IMR-90 (cell line): ENCODE measurements around the gene SLC46A1. TPM values are rescaled to one million over a fixed set of nuclear protein-coding genes. Genes with fewer than 3 reads are reported as not detected.

Source experiments
- ATAC-seq: fragments of 200-7000 bp; cut with Tn5 transposase; 2 replicates; pipeline ENCODE4 v1.9.1; 2020; ENCODE audit warnings: low read depth, mild to moderate bottlenecking, moderate library complexity
- BruUV-seq: library from RNA; stranded (reverse); fragments of 400-500 nt; replicated peaks from 2 replicates; lab custom pipeline; 2021; lab: Mats Ljungman, UMichigan
- CTCF ChIA-PET: fragments of 300-600 bp; formaldehyde crosslinking; extraction: SDS; loops from one replicate; lab custom pipeline; 2021; ENCODE audit warnings: antibody characterized with exemption; lab: Yijun Ruan, JAX
- POLR2A ChIA-PET: fragments of 300-600 bp; sonication (Branson Sonifier 250); formaldehyde crosslinking; loops from one replicate; lab custom pipeline; 2022; ENCODE audit warnings: antibody characterized with exemption; ENCODE audit not compliant: unreplicated experiment; lab: Charles Lee
- DNase-seq: peaks from one replicate; pipeline ENCODE4 v3.0.0; 2013
- H2AFZ ChIP-seq: replicated peaks from 2 replicates; pipeline ENCODE3; 2013; ENCODE audit warnings: low read length, mild to moderate bottlenecking; ENCODE audit not compliant: poor library complexity
- H2AK5ac ChIP-seq: 2 replicates; pipeline ENCODE4 v1.6.1; 2013; ENCODE audit warnings: low read depth, low read length, inconsistent platforms
- H2AK9ac ChIP-seq: replicated peaks from 2 replicates; pipeline ENCODE3; 2013; ENCODE audit warnings: mild to moderate bottlenecking, low read depth, low read length, moderate library complexity; ENCODE audit not compliant: poor library complexity
- H2BK120ac ChIP-seq: 2 replicates; pipeline ENCODE4 v1.6.1; 2013; ENCODE audit warnings: low read depth, low read length, inconsistent platforms
- H2BK15ac ChIP-seq: 3 replicates; pipeline ENCODE4 v1.6.1; 2013; ENCODE audit warnings: low read depth, low read length, inconsistent platforms
- H2BK20ac ChIP-seq: 2 replicates; pipeline ENCODE4 v1.6.1; 2013; ENCODE audit warnings: low read depth, mild to moderate bottlenecking, inconsistent platforms, low read length, moderate library complexity
- H2BK5ac ChIP-seq: 2 replicates; pipeline ENCODE4 v1.6.1; 2013; ENCODE audit warnings: mild to moderate bottlenecking, low read depth, low read length, inconsistent platforms; ENCODE audit not compliant: poor library complexity, severe bottlenecking
- H3K14ac ChIP-seq: replicated peaks from 2 replicates; pipeline ENCODE4 v1.6.1; 2013; ENCODE audit warnings: low read depth, low read length, inconsistent platforms
- H3K18ac ChIP-seq: 2 replicates; pipeline ENCODE4 v1.6.1; 2013; ENCODE audit warnings: low read depth, low read length, control low read depth
- H3K23ac ChIP-seq: 2 replicates; pipeline ENCODE4 v1.6.1; 2013; ENCODE audit warnings: low read depth, low read length, inconsistent platforms
- H3K27ac ChIP-seq: 2 replicates; pipeline ENCODE4 v1.5.1; 2013; ENCODE audit warnings: mild to moderate bottlenecking, control low read depth, low read length; ENCODE audit not compliant: insufficient read depth
- H3K27me3 ChIP-seq: 2 replicates; pipeline ENCODE4 v1.6.1; 2013; ENCODE audit warnings: low read length; ENCODE audit not compliant: control insufficient read depth, insufficient read depth
- H3K36me3 ChIP-seq: 2 replicates; pipeline ENCODE4 v1.6.1; 2013; ENCODE audit warnings: low read length, mixed read lengths; ENCODE audit not compliant: control insufficient read depth, insufficient read depth
- H3K4ac ChIP-seq: 2 replicates; pipeline ENCODE4 v1.6.1; 2013; ENCODE audit warnings: low read depth, low read length, inconsistent platforms
- H3K4me1 ChIP-seq: 2 replicates; pipeline ENCODE4 v1.6.1; 2013; ENCODE audit warnings: low read length, mixed read lengths; ENCODE audit not compliant: control insufficient read depth, insufficient read depth
- H3K4me2 ChIP-seq: 2 replicates; pipeline ENCODE4 v1.6.1; 2013; ENCODE audit warnings: low read depth, mild to moderate bottlenecking, control low read depth, low read length, moderate library complexity
- H3K4me3 ChIP-seq: 2 replicates; pipeline ENCODE4 v1.5.1; 2013; ENCODE audit warnings: low read depth, mild to moderate bottlenecking, control low read depth, low read length, moderate library complexity; ENCODE audit not compliant: insufficient read depth
- H3K56ac ChIP-seq: 2 replicates; pipeline ENCODE4 v1.6.1; 2013; ENCODE audit warnings: low read length, inconsistent platforms; ENCODE audit not compliant: insufficient read depth; ENCODE audit errors: extremely low read depth
- H3K79me1 ChIP-seq, 2 experiments: 2 replicates each; pipeline ENCODE4 v1.6.1; 2013; ENCODE audit warnings: low read length in 2 of 2, inconsistent platforms in 1 of 2, low read depth in 1 of 2
- H3K9ac ChIP-seq: 2 replicates; pipeline ENCODE4 v1.6.1; 2013; ENCODE audit warnings: low read depth, low read length, control low read depth
- H3K9me1 ChIP-seq: 2 replicates; pipeline ENCODE4 v1.6.1; 2013; ENCODE audit warnings: low read length, inconsistent platforms; ENCODE audit not compliant: insufficient read depth
- H3K9me3 ChIP-seq: 2 replicates; pipeline ENCODE4 v1.6.1; 2013; ENCODE audit warnings: low read length; ENCODE audit not compliant: control insufficient read depth, insufficient read depth
- H4K20me1 ChIP-seq: 2 replicates; pipeline ENCODE4 v1.6.1; 2013; ENCODE audit warnings: low read length, inconsistent platforms; ENCODE audit not compliant: insufficient read depth
- H4K5ac ChIP-seq: 2 replicates; pipeline ENCODE4 v1.6.1; 2013; ENCODE audit warnings: mild to moderate bottlenecking, low read depth, low read length, control low read depth
- H4K8ac ChIP-seq, 2 experiments: 2 replicates each; pipeline ENCODE4 v1.6.1; 2013; ENCODE audit warnings: low read depth in 2 of 2, low read length in 2 of 2, control low read depth in 1 of 2, inconsistent platforms in 1 of 2
- H4K91ac ChIP-seq: 2 replicates; pipeline ENCODE4 v1.6.1; 2013; ENCODE audit warnings: low read depth, low read length, inconsistent platforms; ENCODE audit not compliant: insufficient read depth
- BHLHE40 ChIP-seq: fragments of 150-350 bp; IDR thresholded peaks from 2 replicates; pipeline ENCODE4 v1.6.1; 2016; ENCODE audit warnings: mild to moderate bottlenecking, low read depth, low read length
- CEBPB ChIP-seq: IDR thresholded peaks from 2 replicates; pipeline ENCODE4 v1.6.1; 2012; ENCODE audit warnings: low read depth, low read length, improper control_type of control experiment
- CHD1 ChIP-seq: IDR thresholded peaks from 2 replicates; pipeline ENCODE4 v1.6.1; 2012; ENCODE audit warnings: low read depth, low read length, improper control_type of control experiment
- CTCF ChIP-seq: conservative IDR thresholded peaks from 2 replicates; pipeline ENCODE4 v1.5.1; 2012; ENCODE audit warnings: mild to moderate bottlenecking, low read depth, low read length, improper control_type of control experiment
- ELK1 ChIP-seq: fragments of 150-350 bp; IDR thresholded peaks from 2 replicates; pipeline ENCODE4 v1.6.1; 2016; ENCODE audit warnings: low read depth, mild to moderate bottlenecking, low read length, moderate library complexity, borderline replicate concordance
- FOS ChIP-seq: fragments of 150-350 bp; IDR thresholded peaks from 2 replicates; pipeline ENCODE4 v1.6.1; 2016; ENCODE audit warnings: low read depth, low read length
- MAZ ChIP-seq: IDR thresholded peaks from 2 replicates; pipeline ENCODE4 v1.6.1; 2012; ENCODE audit warnings: low read depth, mild to moderate bottlenecking, low read length, improper control_type of control experiment, moderate library complexity, borderline replicate concordance
- MXI1 ChIP-seq: IDR thresholded peaks from 2 replicates; pipeline ENCODE4 v1.6.1; 2012; ENCODE audit warnings: low read depth, mild to moderate bottlenecking, low read length, moderate library complexity, borderline replicate concordance
- POLR2A ChIP-seq: IDR thresholded peaks from 2 replicates; pipeline ENCODE4 v1.6.1; 2012; ENCODE audit warnings: mild to moderate bottlenecking, low read depth, low read length
- RAD21 ChIP-seq: IDR thresholded peaks from 2 replicates; pipeline ENCODE4 v1.6.1; 2012; ENCODE audit warnings: low read length, improper control_type of control experiment
- RCOR1 ChIP-seq: IDR thresholded peaks from 2 replicates; pipeline ENCODE4 v1.6.1; 2012; ENCODE audit warnings: mild to moderate bottlenecking, low read length, improper control_type of control experiment; ENCODE audit not compliant: insufficient replicate concordance
- RFX5 ChIP-seq: IDR thresholded peaks from 2 replicates; pipeline ENCODE4 v1.8.0; 2012; ENCODE audit warnings: low read depth, mild to moderate bottlenecking, low read length, moderate library complexity
- SMC3 ChIP-seq: fragments of 150-350 bp; IDR thresholded peaks from 2 replicates; pipeline ENCODE4 v1.6.1; 2016; ENCODE audit warnings: low read depth, mild to moderate bottlenecking, antibody characterized with exemption, low read length, moderate library complexity
- WGBS, 2 experiments: methylation state at CpG; one replicate each; pipeline versions ENCODE4 v1.1.5 to v1.1.7; 2013; ENCODE audit warnings: missing lambda C conversion rate in 2 of 2; ENCODE audit not compliant: insufficient read length in 1 of 2; ENCODE audit errors: extremely low coverage in 2 of 2; 5-methylcytosine and 5-hydroxymethylcytosine counted together
- dilution Hi-C: fragments of 300-500 bp; cut with HindIII; formaldehyde crosslinking; loops from one replicate; pipeline ENCODE4 v1.14.3; 2018; ENCODE audit warnings: low sequenced_read_pairs; ENCODE audit not compliant: unreplicated experiment
- in situ Hi-C: fragments of 300-500 bp; cut with MboI; formaldehyde crosslinking; loops from 3 replicates; pipeline ENCODE4 v1.14.3; 2019; ENCODE audit warnings: low sequenced_read_pairs, inconsistent platforms, mixed read lengths
- intact Hi-C: fragments of 100-400 bp; cut with micrococcal nuclease; formaldehyde crosslinking; loops from 2 replicates; pipeline ENCODE4 v1.10.0; 2022
- polyA plus RNA-seq, 3 experiments: library from polyadenylated mRNA; depleted of rRNA; stranded (reverse); fragments of >200 nt; gene quantifications; 2 replicates each; pipeline ENCODE4 v1.2.3, GENCODE V29; 2012; ENCODE audit warnings: low replicate concordance in 1 of 3
- total RNA-seq: library from RNA; depleted of rRNA; stranded (reverse); fragments of >200 nt; gene quantifications from 2 replicates; pipeline ENCODE4 v1.2.3, GENCODE V29; 2012
- TF ChIP-seq, protein P1 (sequence below): fragments of 150-350 bp; IDR thresholded peaks from 2 replicates; pipeline ENCODE4 v1.6.1; 2017; ENCODE audit warnings: mild to moderate bottlenecking, antibody characterized with exemption, low read length, low read depth

Gene SLC46A1
- total and polyA plus RNA-seq, 2 of the 4 experiments (the other 2 are of a cell fraction) = 2.7 to 3.9 TPM

DNA sequence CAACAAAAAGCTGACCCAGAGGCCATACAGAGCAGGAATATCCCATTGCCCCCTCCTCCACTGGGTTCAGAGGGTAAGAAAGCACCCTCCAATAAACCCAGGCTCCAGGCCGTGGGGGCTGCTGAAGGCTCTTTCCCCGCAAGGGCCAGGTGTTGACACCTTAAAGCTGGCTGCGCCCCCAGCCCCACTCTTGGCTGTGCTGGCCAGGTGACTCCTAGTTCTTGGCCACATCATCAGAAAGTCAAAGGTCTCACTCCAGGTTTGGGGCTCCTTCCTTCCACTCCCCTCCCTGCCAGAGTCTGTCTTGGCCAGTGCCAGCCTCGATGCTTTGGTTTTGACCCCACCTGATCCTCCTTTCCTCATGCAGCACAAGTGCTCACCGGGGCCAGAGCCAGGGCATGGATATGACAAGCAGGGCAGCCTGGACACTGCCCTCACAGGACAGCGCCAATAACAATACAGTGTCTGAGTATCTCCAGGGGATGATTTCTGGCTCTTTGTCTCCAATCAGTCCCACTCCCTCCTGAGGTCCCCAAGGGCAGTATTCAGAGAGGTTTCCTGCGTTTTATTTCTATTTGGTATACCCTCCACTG is 8.2 kb downstream of the SLC46A1 start:
- Histone ChIP-seq H3K14ac (no peak overlapping the region), H2BK5ac (no peak overlapping the region), H3K4me2 (no peak overlapping the region), H3K27ac (no peak overlapping the region), H3K9me3 (no peaks in the 10 kb centered on the region), H3K9ac (no peak overlapping the region), H2AFZ (no peak overlapping the region), H3K56ac (no peak overlapping the region), H3K36me3 (peaks cover 28% of the 10 kb centered on the region), H2AK9ac (peak overlapping the region; percentile 15), H4K8ac (no peak overlapping the region), H2BK20ac (no peak overlapping the region), H3K4me1 (peaks cover 9% of the 10 kb centered on the region), H3K18ac (no peak overlapping the region), H3K4me3 (no peak overlapping the region), H3K4ac (no peak overlapping the region), H3K9me1 (peaks cover 19% of the 10 kb centered on the region; the same call in 1 of the 2 replicates), H3K79me1 (no peaks in the 10 kb centered on the region), H2BK15ac (no peak overlapping the region), H2AK5ac (no peak overlapping the region), H4K91ac (no peak overlapping the region), H3K27me3 (no peaks in the 10 kb centered on the region), H4K5ac (no peak overlapping the region), H4K20me1 (no peaks in the 10 kb centered on the region), H2BK120ac (no peak overlapping the region), H3K23ac (no peak overlapping the region)
- POLR2A ChIA-PET = no interaction called here
- no peak for DNase-seq
- in situ Hi-C loops = no loop called here
- ATAC-seq = no peak
- dilution Hi-C loops = no loop called here
- WGBS, 2 experiments = 100% methylated on average over 2 of the region's 7 CpGs; no CpG with 5 or more reads in 1 of the 2 experiments
- no TSS peak for BruUV-seq
- no peak for TF ChIP-seq POLR2A
- no peak for TF ChIP-seq RFX5
- TF ChIP-seq CTCF = no peak
- no peak for TF ChIP-seq ELK1
- TF ChIP-seq BHLHE40 = no peak
- TF ChIP-seq CEBPB = no peak
- TF ChIP-seq RCOR1 = no peak
- TF ChIP-seq MXI1 = no peak
- no peak for TF ChIP-seq RAD21
- TF ChIP-seq, protein P1, sequence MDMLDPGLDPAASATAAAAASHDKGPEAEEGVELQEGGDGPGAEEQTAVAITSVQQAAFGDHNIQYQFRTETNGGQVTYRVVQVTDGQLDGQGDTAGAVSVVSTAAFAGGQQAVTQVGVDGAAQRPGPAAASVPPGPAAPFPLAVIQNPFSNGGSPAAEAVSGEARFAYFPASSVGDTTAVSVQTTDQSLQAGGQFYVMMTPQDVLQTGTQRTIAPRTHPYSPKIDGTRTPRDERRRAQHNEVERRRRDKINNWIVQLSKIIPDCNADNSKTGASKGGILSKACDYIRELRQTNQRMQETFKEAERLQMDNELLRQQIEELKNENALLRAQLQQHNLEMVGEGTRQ = no peak
- no peak for TF ChIP-seq SMC3
- no peak for TF ChIP-seq MAZ
- TF ChIP-seq CHD1 = no peak
- no peak for TF ChIP-seq FOS
- CTCF ChIA-PET = no interaction called here
- intact Hi-C loops = no loop called here
